HUES48 (cell line): ENCODE measurements around the gene LAMP1.
"Not testable (repeated sequence)": the region's sequence is repeated elsewhere in the genome, so short reads cannot be mapped to it uniquely, and the experiment has no call there.

Experiments
- H3K27ac ChIP-seq: one replicate; pipeline ENCODE4 v1.7.0; 2013; ENCODE audit warnings: low read depth, low read length, inconsistent platforms
- H3K27me3 ChIP-seq: 2 replicates; pipeline ENCODE4 v1.6.1; 2013; ENCODE audit warnings: mild to moderate bottlenecking, low read length; ENCODE audit not compliant: control insufficient read depth, insufficient read depth
- H3K36me3 ChIP-seq: 2 replicates; pipeline ENCODE4 v1.6.1; 2013; ENCODE audit warnings: low read length; ENCODE audit not compliant: control insufficient read depth, insufficient read depth
- H3K4me1 ChIP-seq: 2 replicates; pipeline ENCODE4 v1.6.1; 2013; ENCODE audit warnings: mild to moderate bottlenecking, low read length; ENCODE audit not compliant: control insufficient read depth, insufficient read depth
- H3K4me3 ChIP-seq: 2 replicates; pipeline ENCODE4 v1.5.1; 2013; ENCODE audit warnings: mild to moderate bottlenecking, low read depth, low read length
- H3K9ac ChIP-seq: 2 replicates; pipeline ENCODE4 v1.6.1; 2013; ENCODE audit warnings: mild to moderate bottlenecking, low read depth, low read length, moderate library complexity
- H3K9me3 ChIP-seq: 2 replicates; pipeline ENCODE4 v1.6.1; 2013; ENCODE audit warnings: low read length; ENCODE audit not compliant: control insufficient read depth, insufficient read depth

The LAMP1 gene

GRCh38 chr13:113296823-113297369 lies at the start of gene LAMP1:
TSS of gene LAMP1 (plus strand) at chr13:113297239. CDS start at chr13:113297435, 196 bp downstream.
- H3K4me1 ChIP-seq, result peaks cover 6% of the 10 kb centered on the region; the same call in 1 of the 2 replicates
- H3K9ac ChIP-seq, result peak within 1 kb of the TSS; percentile 92
- peak within 1 kb of the TSS; percentile 98 for H3K4me3 ChIP-seq
- peak within 1 kb of the TSS; percentile 63 for H3K27ac ChIP-seq
- H3K27me3 ChIP-seq, result no peaks in the 10 kb centered on the region
- H3K9me3 ChIP-seq, result no peaks in the 10 kb centered on the region
- no peaks in the 10 kb centered on the region for H3K36me3 ChIP-seq

- no peaks in the 10 kb centered on the region for H3K9me3 ChIP-seq
- no peaks in the 10 kb centered on the region for H3K4me1 ChIP-seq
- no peak overlapping the region for H3K27ac ChIP-seq
- no peaks in the 10 kb centered on the region for H3K27me3 ChIP-seq
- no peak overlapping the region for H3K9ac ChIP-seq
- peaks cover 99% of the 10 kb centered on the region for H3K36me3 ChIP-seq
- H3K4me3 ChIP-seq, result no peak overlapping the region
Measured at GRCh38 chr13:113252516-113253095, 44.4 kb upstream of the LAMP1 start.

- not testable (repeated sequence) for H3K27me3 ChIP-seq, H3K4me3 ChIP-seq, H3K27ac ChIP-seq, H3K9ac ChIP-seq, H3K9me3 ChIP-seq, H3K4me1 ChIP-seq
- H3K36me3 ChIP-seq, result peaks cover 91% of the 10 kb centered on the region
Measured at GRCh38 chr13:113257908-113258307, 39.1 kb upstream of the LAMP1 start.

GRCh38 chr13:113258321-113259054 lies 38.6 kb upstream of the LAMP1 start:
- no peak overlapping the region for H3K9ac ChIP-seq
- no peaks in the 10 kb centered on the region for H3K27me3 ChIP-seq
- no peaks in the 10 kb centered on the region for H3K9me3 ChIP-seq
- peaks cover 91% of the 10 kb centered on the region for H3K36me3 ChIP-seq
- H3K27ac ChIP-seq, result no peak overlapping the region
- no peaks in the 10 kb centered on the region for H3K4me1 ChIP-seq
- H3K4me3 ChIP-seq, result no peak overlapping the region

GRCh38 chr13:113260996-113261395 lies 36.0 kb upstream of the LAMP1 start:
- H3K27ac ChIP-seq, result no peak overlapping the region
- no peaks in the 10 kb centered on the region for H3K9me3 ChIP-seq
- no peaks in the 10 kb centered on the region for H3K4me1 ChIP-seq
- peaks cover 77% of the 10 kb centered on the region for H3K36me3 ChIP-seq
- H3K27me3 ChIP-seq, result no peaks in the 10 kb centered on the region
- no peak overlapping the region for H3K4me3 ChIP-seq
- no peak overlapping the region for H3K9ac ChIP-seq

GRCh38 chr13:113263016-113263415 lies 34.0 kb upstream of the LAMP1 start:
- H3K9ac ChIP-seq, H3K27me3 ChIP-seq, H3K4me3 ChIP-seq, H3K4me1 ChIP-seq, H3K27ac ChIP-seq, H3K9me3 ChIP-seq: not testable (repeated sequence)
- peaks cover 57% of the 10 kb centered on the region for H3K36me3 ChIP-seq

GRCh38 chr13:113267642-113268405 lies 29.2 kb upstream of the LAMP1 start:
- Histone ChIP-seq H3K36me3 (peaks cover 21% of the 10 kb centered on the region), H3K9me3 (no peaks in the 10 kb centered on the region), H3K9ac (no peak overlapping the region), H3K27me3 (no peaks in the 10 kb centered on the region), H3K27ac (no peak overlapping the region), H3K4me1 (no peaks in the 10 kb centered on the region), H3K4me3 (no peak overlapping the region)

- Histone ChIP-seq H3K9ac (no peak overlapping the region), H3K4me1 (no peaks in the 10 kb centered on the region; the same call in 1 of the 2 replicates), H3K9me3 (no peaks in the 10 kb centered on the region), H3K27ac (no peak overlapping the region), H3K4me3 (no peak overlapping the region), H3K27me3 (no peaks in the 10 kb centered on the region), H3K36me3 (0 out of 2 replicates have a peak, but pooled peaks cover 5% of the 10 kb centered on the region)
Measured at GRCh38 chr13:113272031-113272430, 25.0 kb upstream of the LAMP1 start.

- H3K9ac ChIP-seq, result no peak overlapping the region
- H3K27ac ChIP-seq, result no peak overlapping the region
- H3K27me3 ChIP-seq, result no peaks in the 10 kb centered on the region
- H3K36me3 ChIP-seq, result 0 out of 2 replicates have a peak, but pooled peaks cover 5% of the 10 kb centered on the region
- H3K9me3 ChIP-seq, result no peaks in the 10 kb centered on the region
- no peaks in the 10 kb centered on the region; the same call in 1 of the 2 replicates for H3K4me1 ChIP-seq
- H3K4me3 ChIP-seq, result no peak overlapping the region
Measured at GRCh38 chr13:113272701-113273181, 24.3 kb upstream of the LAMP1 start.

GRCh38 chr13:113273321-113273720 lies 23.7 kb upstream of the LAMP1 start:
- no peaks in the 10 kb centered on the region for H3K27me3 ChIP-seq
- no peaks in the 10 kb centered on the region; the same call in 1 of the 2 replicates for H3K4me1 ChIP-seq
- no peaks in the 10 kb centered on the region for H3K9me3 ChIP-seq
- H3K9ac ChIP-seq, result no peak overlapping the region
- H3K36me3 ChIP-seq, result 0 out of 2 replicates have a peak, but pooled peaks cover 5% of the 10 kb centered on the region
- H3K4me3 ChIP-seq, result no peak overlapping the region
- H3K27ac ChIP-seq, result no peak overlapping the region
